Testis (tissue), 2 donors: ENCODE measurements around the gene CSNK1G2.

Source experiments
- CTCF ChIP-seq, 3 experiments: fragments of 450-650 bp in 2 of 3; fragments of 200-600 bp in 1 of 3; sonication (generic) in 1 of 3; IDR thresholded peaks; one replicate each; pipeline ENCODE4 v1.5.1; 2016 to 2019; ENCODE audit warnings: antibody characterized with exemption in 3 of 3, mild to moderate bottlenecking in 2 of 3, moderate library complexity in 1 of 3
- POLR2A ChIP-seq: fragments of 450-650 bp; IDR thresholded peaks from one replicate; pipeline ENCODE4 v1.6.1; 2017; ENCODE audit warnings: antibody characterized with exemption, mild to moderate bottlenecking, moderate library complexity

- TF ChIP-seq CTCF (IDR thresholded peaks at IDR 0.05) (no peak), POLR2A (no peak)
These were observed 48.7 kb downstream of the CSNK1G2 start for GRCh38 chr19:1989513-1990229.
